PC-3 (cell line): ENCODE data around the gene KCNJ6.

Source experiments
- EZH2 ChIP-seq: fragments of 300-600 bp; sonication (generic); IDR thresholded peaks from one replicate; pipeline ENCODE4 v1.6.1; 2017; ENCODE audit warnings: antibody characterized with exemption, mild to moderate bottlenecking, low read length; ENCODE audit not compliant: unreplicated experiment
- EZH2phosphoT487 ChIP-seq: fragments of 300-600 bp; sonication (generic); IDR thresholded peaks from 2 replicates; pipeline ENCODE4 v1.6.1; 2018; ENCODE audit warnings: mild to moderate bottlenecking, antibody characterized with exemption, low read length, borderline replicate concordance
- TF ChIP-seq, protein P1 (sequence below): fragments of 300-600 bp; sonication (generic); conservative IDR thresholded peaks from 2 replicates; pipeline ENCODE4 v1.5.1; 2017; ENCODE audit warnings: antibody characterized with exemption, low read depth, mild to moderate bottlenecking, low read length

DNA sequence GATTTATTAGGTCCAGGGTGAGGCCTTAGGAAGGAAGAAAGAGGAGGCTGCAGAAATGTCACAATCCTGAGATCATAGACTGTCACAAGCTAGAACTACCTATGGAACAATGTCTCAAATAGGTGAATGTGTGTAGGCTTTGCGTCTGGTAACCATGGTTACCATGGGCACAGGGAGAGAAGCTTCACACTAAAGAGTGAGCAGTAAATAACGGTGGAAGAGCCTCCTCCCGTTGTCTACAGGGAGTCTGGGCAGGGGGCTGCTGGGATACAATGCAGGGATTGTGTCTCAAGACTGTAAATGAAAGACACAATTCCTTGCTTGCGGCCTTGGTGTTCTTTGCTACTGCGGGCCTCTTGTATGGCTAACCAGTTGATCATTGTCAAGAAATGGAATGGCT lies 28.2 kb upstream of the KCNJ6 start:
- TF ChIP-seq, protein P1, sequence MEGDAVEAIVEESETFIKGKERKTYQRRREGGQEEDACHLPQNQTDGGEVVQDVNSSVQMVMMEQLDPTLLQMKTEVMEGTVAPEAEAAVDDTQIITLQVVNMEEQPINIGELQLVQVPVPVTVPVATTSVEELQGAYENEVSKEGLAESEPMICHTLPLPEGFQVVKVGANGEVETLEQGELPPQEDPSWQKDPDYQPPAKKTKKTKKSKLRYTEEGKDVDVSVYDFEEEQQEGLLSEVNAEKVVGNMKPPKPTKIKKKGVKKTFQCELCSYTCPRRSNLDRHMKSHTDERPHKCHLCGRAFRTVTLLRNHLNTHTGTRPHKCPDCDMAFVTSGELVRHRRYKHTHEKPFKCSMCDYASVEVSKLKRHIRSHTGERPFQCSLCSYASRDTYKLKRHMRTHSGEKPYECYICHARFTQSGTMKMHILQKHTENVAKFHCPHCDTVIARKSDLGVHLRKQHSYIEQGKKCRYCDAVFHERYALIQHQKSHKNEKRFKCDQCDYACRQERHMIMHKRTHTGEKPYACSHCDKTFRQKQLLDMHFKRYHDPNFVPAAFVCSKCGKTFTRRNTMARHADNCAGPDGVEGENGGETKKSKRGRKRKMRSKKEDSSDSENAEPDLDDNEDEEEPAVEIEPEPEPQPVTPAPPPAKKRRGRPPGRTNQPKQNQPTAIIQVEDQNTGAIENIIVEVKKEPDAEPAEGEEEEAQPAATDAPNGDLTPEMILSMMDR = no peak
- TF ChIP-seq EZH2 = no peak
- no peak for TF ChIP-seq EZH2phosphoT487
